ENCODE results near the gene SRGAP2B.
"Not testable (repeated sequence)": the region's sequence is repeated elsewhere in the genome, so short reads cannot be mapped to it uniquely, and the experiment has no call there.

SRGAP2B gene

GRCh38 chr1:144946525-144947480 is 148.3 kb downstream of the SRGAP2B start:
- not testable (repeated sequence) for DNase-seq (ENCODE audit: low spot score)

GRCh38 chr1:144941710-144942109 is 153.4 kb downstream of the SRGAP2B start:
- not testable (repeated sequence) for DNase-seq (ENCODE audit: low spot score)

GRCh38 chr1:144940054-144940453 is 155.1 kb downstream of the SRGAP2B start:
- not testable (repeated sequence) for DNase-seq (ENCODE audit: low spot score)

- DNase-seq (ENCODE audit: low spot score) = not testable (repeated sequence)
Measured at GRCh38 chr1:144938627-144939026, 156.5 kb downstream of the SRGAP2B start.

- not testable (repeated sequence) for DNase-seq (ENCODE audit: low spot score)
Measured at GRCh38 chr1:144936186-144936732, 158.9 kb downstream of the SRGAP2B start.

GRCh38 chr1:144935310-144935709 is 159.8 kb downstream of the SRGAP2B start:
- DNase-seq (ENCODE audit: low spot score) = not testable (repeated sequence)

GRCh38 chr1:144933014-144933413 is 162.1 kb downstream of the SRGAP2B start:
- not testable (repeated sequence) for DNase-seq (ENCODE audit: low spot score)

GRCh38 chr1:144932153-144932552 is 163.0 kb downstream of the SRGAP2B start:
- DNase-seq (ENCODE audit: low spot score) = not testable (repeated sequence)

- not testable (repeated sequence) for DNase-seq (ENCODE audit: low spot score)
Measured at GRCh38 chr1:144931553-144931952, 163.6 kb downstream of the SRGAP2B start.

GRCh38 chr1:144930085-144930777 is 164.9 kb downstream of the SRGAP2B start:
- DNase-seq (ENCODE audit: low spot score) = not testable (repeated sequence)

- not testable (repeated sequence) for DNase-seq (ENCODE audit: low spot score)
Measured at GRCh38 chr1:144927292-144927691, 167.8 kb downstream of the SRGAP2B start.

- DNase-seq (ENCODE audit: low spot score) = not testable (repeated sequence)
Measured at GRCh38 chr1:144923640-144924039, 171.5 kb downstream of the SRGAP2B start.

- not testable (repeated sequence) for DNase-seq (ENCODE audit: low spot score)
Measured at GRCh38 chr1:144922785-144923184, 172.3 kb downstream of the SRGAP2B start.

GRCh38 chr1:144919106-144919505 is 176.0 kb downstream of the SRGAP2B start:
- not testable (repeated sequence) for DNase-seq (ENCODE audit: low spot score)

GRCh38 chr1:144918027-144918603 is 177.0 kb downstream of the SRGAP2B start:
- not testable (repeated sequence) for DNase-seq (ENCODE audit: low spot score)

- not testable (repeated sequence) for DNase-seq (ENCODE audit: low spot score)
Measured at GRCh38 chr1:144917154-144918026, 177.7 kb downstream of the SRGAP2B start.

GRCh38 chr1:144913977-144914734 is 181.0 kb downstream of the SRGAP2B start:
- not testable (repeated sequence) for DNase-seq (ENCODE audit: low spot score)

GRCh38 chr1:144913458-144913857 is 181.7 kb downstream of the SRGAP2B start:
- DNase-seq (ENCODE audit: low spot score) = not testable (repeated sequence)

- not testable (repeated sequence) for DNase-seq (ENCODE audit: low spot score)
Measured at GRCh38 chr1:144910729-144911128, 184.4 kb downstream of the SRGAP2B start.

GRCh38 chr1:144900841-144901240 is 194.3 kb downstream of the SRGAP2B start:
- not testable (repeated sequence) for DNase-seq (ENCODE audit: low spot score)
